ENCODE measurements around the gene G6PC3. TPM values are rescaled to one million over a fixed set of nuclear protein-coding genes. Genes with fewer than 3 reads are reported as not detected.
A peak's percentile ranks its signal among the peaks of the same experiment; 100 is the strongest.

Gene G6PC3
- total and polyA plus RNA-seq, 8 donors: 9.1 to 54.2 (median 25.3) TPM

DNA sequence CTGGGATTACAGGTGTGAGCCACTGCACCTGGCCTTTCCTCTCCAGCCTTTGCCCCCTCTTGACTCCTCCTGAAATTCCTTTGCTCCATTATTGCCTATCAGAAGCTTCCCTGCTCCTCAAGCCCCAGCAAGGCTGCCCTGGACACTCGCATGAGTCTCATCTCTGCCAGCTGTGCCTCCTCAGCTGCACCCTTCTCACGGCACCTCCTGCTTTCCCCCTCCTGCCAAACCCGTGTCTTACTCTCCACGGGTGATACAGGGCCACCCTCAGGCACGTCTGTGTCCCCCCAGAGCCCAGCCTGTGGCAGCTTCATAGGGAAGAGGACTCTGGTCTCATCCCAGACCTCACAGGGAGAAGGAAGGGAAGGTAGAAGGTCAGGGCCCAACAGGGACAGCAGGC lies 15.4 kb downstream of the G6PC3 start:
- no peaks in the 10 kb centered on the region for H3K27me3 ChIP-seq
- TF ChIP-seq, protein P1, sequence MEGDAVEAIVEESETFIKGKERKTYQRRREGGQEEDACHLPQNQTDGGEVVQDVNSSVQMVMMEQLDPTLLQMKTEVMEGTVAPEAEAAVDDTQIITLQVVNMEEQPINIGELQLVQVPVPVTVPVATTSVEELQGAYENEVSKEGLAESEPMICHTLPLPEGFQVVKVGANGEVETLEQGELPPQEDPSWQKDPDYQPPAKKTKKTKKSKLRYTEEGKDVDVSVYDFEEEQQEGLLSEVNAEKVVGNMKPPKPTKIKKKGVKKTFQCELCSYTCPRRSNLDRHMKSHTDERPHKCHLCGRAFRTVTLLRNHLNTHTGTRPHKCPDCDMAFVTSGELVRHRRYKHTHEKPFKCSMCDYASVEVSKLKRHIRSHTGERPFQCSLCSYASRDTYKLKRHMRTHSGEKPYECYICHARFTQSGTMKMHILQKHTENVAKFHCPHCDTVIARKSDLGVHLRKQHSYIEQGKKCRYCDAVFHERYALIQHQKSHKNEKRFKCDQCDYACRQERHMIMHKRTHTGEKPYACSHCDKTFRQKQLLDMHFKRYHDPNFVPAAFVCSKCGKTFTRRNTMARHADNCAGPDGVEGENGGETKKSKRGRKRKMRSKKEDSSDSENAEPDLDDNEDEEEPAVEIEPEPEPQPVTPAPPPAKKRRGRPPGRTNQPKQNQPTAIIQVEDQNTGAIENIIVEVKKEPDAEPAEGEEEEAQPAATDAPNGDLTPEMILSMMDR (IDR thresholded peaks at IDR 0.05): no peak
- H3K4me1 ChIP-seq: no peaks in the 10 kb centered on the region
- H3K4me3 ChIP-seq: no peak overlapping the region
- peaks cover 0 to 34% (median 2%) of the 10 kb centered on the region in 3 donors for H3K36me3 ChIP-seq
- ATAC-seq: no peak
- H3K9me3 ChIP-seq: no peaks in the 10 kb centered on the region
- FAIRE-seq: no peak
- DNase-seq: no peak
- no peak overlapping the region for H3K27ac ChIP-seq
- 68 to 76% methylated on average over 5 of the region's 5 CpGs for WGBS, 2 donors
- intact Hi-C loops (cut with DNase I): no loop called here

DNA sequence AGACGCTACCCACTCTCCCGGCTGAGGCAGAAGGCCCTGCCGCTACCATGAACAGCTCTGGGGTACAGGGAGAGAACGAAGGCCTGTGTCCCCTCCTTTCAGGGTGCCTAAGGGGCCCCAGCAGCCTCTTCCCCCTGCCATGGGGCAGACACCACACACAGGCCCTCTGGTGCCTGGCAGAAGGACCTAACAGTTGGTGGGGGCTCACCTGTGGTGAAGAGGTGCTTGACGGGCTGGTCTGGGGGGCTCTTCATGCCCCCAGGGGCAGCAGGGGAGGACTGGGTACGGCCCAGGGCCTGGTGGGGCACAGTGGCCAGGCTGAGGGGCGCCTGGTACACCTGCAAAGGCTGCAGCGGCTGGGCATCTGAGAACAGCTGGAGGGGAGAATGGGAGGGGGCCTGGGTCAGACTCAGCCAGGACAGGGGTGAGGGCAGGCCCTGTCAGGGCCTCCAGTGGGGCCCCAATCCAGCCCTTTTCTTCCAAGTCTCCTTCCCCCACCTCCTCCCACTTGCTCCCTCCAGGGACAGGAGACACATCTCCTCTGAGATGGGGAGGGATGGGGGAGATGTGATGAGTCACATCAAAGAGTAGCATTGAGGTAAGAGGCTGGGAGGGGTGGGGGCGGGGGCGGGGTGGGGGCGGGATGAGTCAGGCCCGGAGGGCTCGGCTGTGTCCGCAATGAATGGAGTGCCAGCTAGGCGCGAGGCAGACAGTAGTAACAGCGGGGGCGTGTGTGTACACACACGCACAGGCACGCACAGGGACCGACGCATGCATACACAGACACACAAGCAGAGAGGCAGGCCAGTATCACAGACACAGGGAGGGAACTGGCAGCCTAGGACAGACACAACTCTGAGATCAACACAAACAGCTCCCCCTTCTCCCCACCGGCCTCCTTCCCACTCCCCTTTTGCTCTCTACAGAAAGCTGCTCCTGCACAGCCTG lies 16.1 kb downstream of the G6PC3 start:
- no peaks in the 10 kb centered on the region for H3K4me1 ChIP-seq
- ATAC-seq (peak in 3 of 4 donors; percentile 35 to 59 (median 51)), DNase-seq (no peak), FAIRE-seq (no peak)
- no peaks in the 10 kb centered on the region for H3K27me3 ChIP-seq
- intact Hi-C loops (cut with DNase I): no loop called here
- TF ChIP-seq, protein P1 (IDR thresholded peaks at IDR 0.05): no peak
- H3K27ac ChIP-seq: no peak overlapping the region
- no peaks in the 10 kb centered on the region for H3K9me3 ChIP-seq
- WGBS, 2 donors: 75 to 84% methylated on average over 23 of the region's 23 CpGs
- no peak overlapping the region for H3K4me3 ChIP-seq
- H3K36me3 ChIP-seq: peaks cover 0 to 42% (median 5%) of the 10 kb centered on the region in 3 donors

DNA sequence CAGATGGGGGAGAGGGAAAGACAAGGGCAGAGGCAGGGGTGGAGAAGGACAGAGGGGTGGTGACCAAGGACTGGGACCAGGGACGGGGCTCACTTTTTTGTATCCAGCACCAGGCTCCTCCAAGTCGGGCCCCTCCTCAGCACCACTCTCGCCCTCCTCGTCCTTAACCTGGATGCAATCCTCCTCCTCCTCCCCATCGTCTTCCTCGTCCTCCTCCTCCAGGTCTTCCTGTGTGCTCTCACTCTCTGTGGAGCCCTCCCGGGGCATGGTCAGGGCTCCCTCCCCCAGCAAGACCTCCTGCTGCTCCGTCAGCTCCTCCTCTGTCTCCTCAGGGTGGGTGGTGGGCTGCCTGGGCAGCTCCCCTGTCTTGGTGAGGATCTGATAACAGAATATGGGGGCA lies 16.8 kb downstream of the G6PC3 start:
- DNase-seq (no peak), FAIRE-seq (no peak)

DNA sequence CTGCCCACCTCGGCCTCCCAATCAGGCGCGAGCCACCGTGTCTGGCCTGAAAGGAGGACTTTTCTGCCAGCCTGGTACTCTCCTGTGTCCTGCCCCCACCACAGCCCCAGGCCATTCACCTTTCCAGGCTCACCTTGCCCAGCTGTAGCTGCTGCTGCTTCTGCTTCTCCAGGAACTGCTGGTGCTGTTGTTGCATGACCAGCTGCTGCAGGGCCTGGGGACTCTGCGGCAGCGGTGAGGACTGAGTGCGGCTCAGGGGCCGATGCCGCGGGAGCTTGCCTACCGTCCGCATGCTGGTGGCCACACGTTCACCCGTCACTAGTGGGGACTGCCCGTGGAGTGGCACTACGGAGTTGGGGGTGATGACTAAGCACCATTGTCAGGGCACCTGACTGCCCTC lies 17.7 kb downstream of the G6PC3 start:
- intact Hi-C loops (cut with DNase I): no loop called here
- TF ChIP-seq, protein P1 (IDR thresholded peaks at IDR 0.05): no peak
- no peak overlapping the region for H3K27ac ChIP-seq
- no peak overlapping the region for H3K4me3 ChIP-seq
- H3K27me3 ChIP-seq: no peaks in the 10 kb centered on the region
- H3K9me3 ChIP-seq: no peaks in the 10 kb centered on the region
- FAIRE-seq (no peak), DNase-seq (no peak), ATAC-seq (no peak)
- WGBS, 2 donors: 91 to 96% methylated on average over 16 of the region's 16 CpGs
- H3K4me1 ChIP-seq: no peaks in the 10 kb centered on the region
- peaks cover 0 to 45% (median 16%) of the 10 kb centered on the region in 3 donors for H3K36me3 ChIP-seq

More for the DNA sequence above, 16.8 kb downstream of the G6PC3 start:
- Histone ChIP-seq H3K36me3 (peaks cover 0 to 43% (median 7%) of the 10 kb centered on the region in 3 donors), H3K27me3 (no peaks in the 10 kb centered on the region), H3K27ac (no peak overlapping the region), H3K4me3 (no peak overlapping the region), H3K9me3 (no peaks in the 10 kb centered on the region), H3K4me1 (no peaks in the 10 kb centered on the region)
- no peak for ATAC-seq
- TF ChIP-seq, protein P1 (IDR thresholded peaks at IDR 0.05): no peak
- 68 to 81% methylated on average over 6 to 7 of the region's 8 CpGs for WGBS, 2 donors
- intact Hi-C loops (cut with DNase I): no loop called here
